Hematopoietic multipotent progenitor cell treated with erythropoietin and hydrocortisone succinate and interleukin-3 and kit ligand, for 17 days (in vitro differentiated cells): ENCODE measurements around the gene PPFIBP2.

Experiments
- DNase-seq: peaks from one replicate; pipeline ENCODE4 v3.0.0-alpha.2; 2015; ENCODE audit warnings: low spot score

Gene PPFIBP2

GRCh38 chr11:7666292-7666866 lies 152.6 kb downstream of the PPFIBP2 start:
- DNase-seq: no peak

- no peak for DNase-seq
Observed at GRCh38 chr11:7667460-7667859, 153.7 kb downstream of the PPFIBP2 start.

- DNase-seq: no peak
Observed at GRCh38 chr11:7668464-7668863, 154.7 kb downstream of the PPFIBP2 start.

- no peak for DNase-seq
Observed at GRCh38 chr11:7668911-7669310, 155.1 kb downstream of the PPFIBP2 start.

GRCh38 chr11:7670641-7671040 lies 156.8 kb downstream of the PPFIBP2 start:
- DNase-seq: no peak

- DNase-seq: no peak
Observed at GRCh38 chr11:7671347-7672215, 157.8 kb downstream of the PPFIBP2 start.

GRCh38 chr11:7672276-7672959 lies 158.6 kb downstream of the PPFIBP2 start:
- DNase-seq: no peak

GRCh38 chr11:7672960-7673723 lies 159.3 kb downstream of the PPFIBP2 start, which contains the start of gene CYB5R2:
CYB5R2 (minus strand) TSS chr11:7673500; CDS start chr11:7672825, 675 bp downstream.
- DNase-seq: no peak

- DNase-seq: no peak
Observed at GRCh38 chr11:7673724-7674434, 160.1 kb downstream of the PPFIBP2 start.

- no peak for DNase-seq
Observed at GRCh38 chr11:7675631-7676030, 161.8 kb downstream of the PPFIBP2 start.

- DNase-seq: no peak
Observed at GRCh38 chr11:7677071-7677470, 163.3 kb downstream of the PPFIBP2 start.

GRCh38 chr11:7677796-7678201 lies 164.0 kb downstream of the PPFIBP2 start:
- DNase-seq: no peak

- DNase-seq: no peak
Observed at GRCh38 chr11:7683571-7683970, 169.8 kb downstream of the PPFIBP2 start.

- no peak for DNase-seq
Observed at GRCh38 chr11:7686761-7687160, 173.0 kb downstream of the PPFIBP2 start.

GRCh38 chr11:7687386-7687785 lies 173.6 kb downstream of the PPFIBP2 start:
- no peak for DNase-seq

- DNase-seq: no peak
Observed at GRCh38 chr11:7688238-7688826, 174.5 kb downstream of the PPFIBP2 start.

GRCh38 chr11:7689239-7689638 lies 175.4 kb downstream of the PPFIBP2 start:
- DNase-seq: no peak

GRCh38 chr11:7690648-7691047 lies 176.8 kb downstream of the PPFIBP2 start:
- DNase-seq: no peak

- DNase-seq: no peak
Observed at GRCh38 chr11:7691759-7692350, 178.1 kb downstream of the PPFIBP2 start.

- DNase-seq: no peak
Observed at GRCh38 chr11:7692426-7692825, 178.6 kb downstream of the PPFIBP2 start.

- DNase-seq: no peak
Observed at GRCh38 chr11:7694235-7694634, 180.4 kb downstream of the PPFIBP2 start.
